GM19455 (cell line): Measurements from ENCODE around the gene PRRC1.

Experiments used
- ATAC-seq: cut with Tn5 transposase; IDR thresholded peaks from one replicate; pipeline ENCODE4 v1.9.1; 2021; ENCODE audit not compliant: unreplicated experiment

The PRRC1 gene

GRCh38 chr5:127517480-127518318, at the start of gene PRRC1:
Gene PRRC1, plus strand, starts transcription at chr5:127517640. Its CDS starts 5,840 bp downstream, at chr5:127523480.
- peak; percentile 91 for ATAC-seq

GRCh38 chr5:127471211-127471610, 46.2 kb upstream of the PRRC1 start:
- no peak for ATAC-seq

GRCh38 chr5:127472700-127473099, 44.7 kb upstream of the PRRC1 start:
- no peak for ATAC-seq

- no peak for ATAC-seq
Observed at GRCh38 chr5:127486471-127486870, 31.0 kb upstream of the PRRC1 start.

GRCh38 chr5:127492854-127493738, 24.3 kb upstream of the PRRC1 start:
- ATAC-seq, result peak; percentile 90

GRCh38 chr5:127498548-127498947, 18.9 kb upstream of the PRRC1 start:
- ATAC-seq, result no peak

- ATAC-seq, result no peak
Observed at GRCh38 chr5:127505905-127506304, 11.5 kb upstream of the PRRC1 start.

- no peak for ATAC-seq
Observed at GRCh38 chr5:127506616-127507015, 10.8 kb upstream of the PRRC1 start.

GRCh38 chr5:127508644-127509373, 8.6 kb upstream of the PRRC1 start:
- no peak for ATAC-seq

- no peak for ATAC-seq
Observed at GRCh38 chr5:127513408-127513970, 4.0 kb upstream of the PRRC1 start.

- no peak for ATAC-seq
Observed at GRCh38 chr5:127514816-127515215, 2.6 kb upstream of the PRRC1 start.

- ATAC-seq, result no peak
Observed at GRCh38 chr5:127515693-127516440, 1.6 kb upstream of the PRRC1 start.

GRCh38 chr5:127517110-127517479, 345 bp upstream of the PRRC1 start:
- peak; percentile 36 for ATAC-seq

GRCh38 chr5:127518319-127518621, 830 bp downstream of the PRRC1 start:
- peak; percentile 32 for ATAC-seq

- no peak for ATAC-seq
Observed at GRCh38 chr5:127519527-127519926, 2.1 kb downstream of the PRRC1 start.

- no peak for ATAC-seq
Observed at GRCh38 chr5:127521138-127521770, 3.8 kb downstream of the PRRC1 start.

- ATAC-seq, result no peak
Observed at GRCh38 chr5:127525181-127525580, 7.7 kb downstream of the PRRC1 start.

GRCh38 chr5:127529904-127530682, 12.7 kb downstream of the PRRC1 start:
- no peak for ATAC-seq

- no peak for ATAC-seq
Observed at GRCh38 chr5:127536687-127537086, 19.2 kb downstream of the PRRC1 start.
